Caki2 (cell line): Measurements from ENCODE around the gene SNORC. TPM values are rescaled to one million over a fixed set of nuclear protein-coding genes. Genes with fewer than 3 reads are reported as not detected.

ENCODE experiments used
- total RNA-seq: library from RNA; depleted of rRNA; stranded (reverse); fragments of >200 nt; shearing (Covaris generic); gene quantifications from 2 replicates; pipeline ENCODE4 v1.2.3, GENCODE V29; 2014; ENCODE audit warnings: low replicate concordance; rRNA removed

SNORC gene
- total RNA-seq, 1 experiment from 2014 or later: 2.0 TPM

Other genes starting within 250 kb of the SNORC start
- gene EFHD1, start 236.7 kb upstream of the SNORC start, total RNA-seq: 0.57 TPM in 1 of 2 replicates, not detected in the other
- gene GIGYF2, start 172.9 kb upstream of the SNORC start, total RNA-seq: 14.4 and 29.6 TPM in 2 replicates
- not detected in 2 replicates for gene KCNJ13, start 93.7 kb upstream of the SNORC start, total RNA-seq
- gene NGEF, start 143.0 kb downstream of the SNORC start, total RNA-seq: 72.6 and 115 TPM in 2 replicates
- gene NEU2, start 162.4 kb downstream of the SNORC start, total RNA-seq: not detected in 2 replicates
- not detected in 2 replicates for gene INPP5D, start 190.1 kb downstream of the SNORC start, total RNA-seq